Hematopoietic multipotent progenitor cell treated with erythropoietin and hydrocortisone succinate and interleukin-3 and kit ligand, for 15 days (in vitro differentiated cells): ENCODE results near the gene MS4A10.
"Not testable (repeated sequence)": the region's sequence is repeated elsewhere in the genome, so short reads cannot be mapped to it uniquely, and the experiment has no call there.

ENCODE experiments used
- DNase-seq: peaks from one replicate; pipeline ENCODE4 v3.0.0-alpha.2; 2015; ENCODE audit warnings: low spot score

Gene MS4A10

DNA sequence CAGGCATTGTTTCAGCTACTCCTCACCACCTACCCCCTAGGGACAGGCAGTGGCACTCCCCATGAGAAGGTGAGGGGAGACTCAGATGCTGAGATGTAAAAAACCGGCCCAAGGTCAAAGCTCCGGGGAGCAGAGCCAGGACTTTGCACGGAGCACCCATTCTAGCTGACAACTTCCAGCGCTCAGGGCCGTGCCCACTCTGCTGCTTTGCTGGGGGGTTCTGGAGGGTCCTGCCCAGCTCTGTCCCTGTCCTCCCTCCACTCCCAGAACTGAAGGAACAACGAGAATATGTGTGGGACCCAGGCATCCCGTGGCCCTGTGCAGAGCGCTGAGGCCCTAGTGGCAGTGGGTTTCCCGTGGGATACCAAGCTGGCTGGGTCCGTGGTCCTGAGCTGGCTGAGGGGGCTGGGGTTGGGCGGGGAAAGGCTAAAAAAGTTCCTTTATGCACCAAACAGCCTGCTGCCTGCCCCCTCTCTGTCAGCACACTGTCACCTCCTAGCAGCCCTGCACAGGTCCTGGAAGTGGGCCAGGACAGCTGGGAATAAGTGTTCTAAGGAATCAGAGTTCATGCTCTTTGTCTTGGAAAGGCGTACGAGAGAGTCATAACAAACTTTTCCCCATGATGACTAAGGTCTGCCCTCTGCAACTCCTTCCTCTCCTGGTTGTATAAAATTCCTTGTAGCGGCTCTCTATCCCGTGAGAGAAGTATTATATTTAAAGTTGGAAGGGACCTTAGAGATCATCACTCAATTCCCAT lies 1.9 kb downstream of the MS4A10 start:
- DNase-seq: no peak

DNA sequence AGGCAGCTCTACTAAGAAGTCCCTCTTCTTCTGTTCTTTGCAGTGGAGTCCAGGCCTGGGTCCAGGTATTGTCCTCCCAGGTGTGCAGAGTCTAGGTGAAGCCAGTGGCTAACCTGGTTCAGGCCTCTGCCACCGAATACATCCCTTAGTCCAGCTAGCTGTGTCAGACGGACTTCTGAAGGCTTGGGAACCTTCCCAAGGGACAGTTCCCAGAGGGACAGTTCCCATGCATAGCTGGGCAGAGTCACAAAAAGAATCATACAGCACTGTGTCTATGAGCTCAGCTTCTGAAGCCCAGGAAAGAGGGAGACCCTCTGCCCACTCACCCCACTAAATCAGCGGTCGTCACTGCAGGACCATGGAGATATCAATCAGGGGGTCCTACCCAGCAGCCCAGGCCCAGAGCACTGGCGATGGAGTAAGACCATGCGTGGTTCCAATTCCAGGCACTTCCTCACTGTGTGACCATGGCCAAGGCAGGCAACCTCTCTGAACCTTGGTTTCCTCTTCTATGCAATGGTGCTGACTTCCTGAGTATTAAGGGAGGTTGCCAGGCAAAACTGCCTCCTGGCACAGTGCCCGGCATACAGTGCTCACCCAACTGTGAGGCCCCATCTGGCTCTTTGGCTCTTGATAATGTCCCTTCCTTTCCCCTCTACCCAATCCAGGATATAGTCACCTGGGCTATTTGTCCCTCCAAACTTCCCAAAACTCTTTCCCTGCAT lies 3.4 kb downstream of the MS4A10 start:
- DNase-seq: no peak

DNA sequence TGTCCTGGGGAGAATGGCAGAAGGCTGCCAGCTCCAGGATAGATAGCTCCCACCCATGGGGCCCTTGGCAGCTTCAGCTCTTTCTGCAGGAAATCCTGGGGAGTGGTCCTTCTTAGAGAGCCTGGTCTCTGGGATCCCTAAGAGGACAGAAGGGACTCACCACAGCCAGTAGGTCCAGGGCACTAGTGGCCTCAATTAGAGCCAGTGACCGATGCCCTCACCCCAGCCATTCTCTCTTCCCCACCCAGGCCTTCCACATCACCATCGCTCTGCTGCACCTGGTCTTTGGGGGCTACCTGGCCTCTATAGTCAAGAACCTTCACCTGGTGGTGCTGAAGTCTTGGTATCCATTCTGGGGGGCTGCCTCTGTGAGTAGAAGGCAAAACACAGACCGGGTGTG lies 5.6 kb downstream of the MS4A10 start:
- DNase-seq: no peak

DNA sequence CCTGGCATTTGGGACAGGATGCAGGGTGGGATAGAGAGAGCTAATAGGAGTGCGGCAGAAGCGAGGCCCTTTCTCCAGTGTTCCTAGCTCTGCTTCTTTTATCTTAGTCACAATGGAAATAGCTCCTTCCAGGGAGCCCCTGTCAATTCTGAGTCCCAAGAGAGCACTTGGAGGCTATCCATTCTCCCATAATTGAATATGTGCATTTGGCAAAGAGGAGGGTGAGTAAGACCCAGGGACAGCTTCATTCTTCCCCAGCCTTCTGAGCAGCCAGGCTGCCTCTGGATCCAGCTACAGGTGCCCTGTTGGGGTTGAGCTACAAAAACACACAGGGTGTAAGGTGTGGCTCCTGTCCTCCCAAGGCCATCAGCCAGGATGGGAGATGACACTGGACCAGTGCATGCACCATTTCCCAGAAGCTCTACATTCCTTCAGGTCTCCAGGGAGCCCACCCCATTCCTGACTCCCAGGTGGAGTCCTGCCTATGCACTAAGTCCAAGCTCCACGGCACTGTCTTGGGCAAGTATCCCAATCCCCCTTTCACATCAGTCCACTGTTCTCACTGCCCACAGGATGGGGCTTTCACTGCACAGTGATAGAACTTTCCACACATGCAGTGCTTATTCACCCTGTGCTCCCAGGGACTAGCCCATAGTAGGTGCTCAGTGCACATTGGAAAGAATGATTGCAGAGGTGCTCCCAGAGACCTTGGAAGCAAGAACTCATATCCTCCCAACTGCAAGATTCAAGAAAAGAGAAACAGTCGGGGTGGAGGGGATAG lies 6.2 kb downstream of the MS4A10 start:
- no peak for DNase-seq

DNA sequence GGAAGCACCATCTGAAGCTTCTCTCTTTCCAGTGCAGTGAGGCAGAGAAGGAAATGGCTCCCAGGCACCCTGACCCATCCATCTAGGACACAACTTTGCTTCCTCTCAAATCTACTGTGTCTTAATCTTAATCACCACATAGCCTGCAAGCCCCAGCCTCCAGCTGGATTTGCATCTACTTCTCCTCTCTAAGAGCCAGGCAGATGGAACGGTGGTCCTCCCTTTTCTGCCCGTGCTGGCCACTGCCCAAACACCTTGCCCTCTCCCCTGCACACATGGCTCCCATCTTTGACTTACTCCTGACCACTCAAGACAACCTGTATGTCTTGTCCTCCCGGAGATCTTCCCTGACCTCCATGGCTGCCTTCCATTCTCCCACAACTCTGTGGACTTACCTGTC lies 7.4 kb downstream of the MS4A10 start:
- no peak for DNase-seq

DNA sequence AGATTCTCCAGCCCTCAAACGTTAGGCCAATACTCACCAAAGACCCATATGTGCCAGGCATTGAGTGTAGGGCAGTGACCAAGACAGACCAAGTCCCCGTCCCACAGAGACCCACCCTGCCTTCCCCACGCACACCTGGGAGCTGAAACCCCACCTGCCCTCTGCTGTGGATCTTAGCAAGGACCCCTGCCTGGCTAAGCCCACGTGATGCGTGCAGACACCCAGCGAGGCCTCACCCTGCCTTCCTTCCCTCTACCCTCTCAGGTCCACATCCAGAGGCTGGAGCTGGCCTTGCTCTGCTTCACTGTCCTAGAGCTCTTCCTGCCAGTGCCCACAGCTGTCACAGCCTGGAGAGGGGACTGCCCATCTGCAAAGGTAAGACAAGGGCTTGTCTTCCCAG lies 10.2 kb downstream of the MS4A10 start:
- no peak for DNase-seq

DNA sequence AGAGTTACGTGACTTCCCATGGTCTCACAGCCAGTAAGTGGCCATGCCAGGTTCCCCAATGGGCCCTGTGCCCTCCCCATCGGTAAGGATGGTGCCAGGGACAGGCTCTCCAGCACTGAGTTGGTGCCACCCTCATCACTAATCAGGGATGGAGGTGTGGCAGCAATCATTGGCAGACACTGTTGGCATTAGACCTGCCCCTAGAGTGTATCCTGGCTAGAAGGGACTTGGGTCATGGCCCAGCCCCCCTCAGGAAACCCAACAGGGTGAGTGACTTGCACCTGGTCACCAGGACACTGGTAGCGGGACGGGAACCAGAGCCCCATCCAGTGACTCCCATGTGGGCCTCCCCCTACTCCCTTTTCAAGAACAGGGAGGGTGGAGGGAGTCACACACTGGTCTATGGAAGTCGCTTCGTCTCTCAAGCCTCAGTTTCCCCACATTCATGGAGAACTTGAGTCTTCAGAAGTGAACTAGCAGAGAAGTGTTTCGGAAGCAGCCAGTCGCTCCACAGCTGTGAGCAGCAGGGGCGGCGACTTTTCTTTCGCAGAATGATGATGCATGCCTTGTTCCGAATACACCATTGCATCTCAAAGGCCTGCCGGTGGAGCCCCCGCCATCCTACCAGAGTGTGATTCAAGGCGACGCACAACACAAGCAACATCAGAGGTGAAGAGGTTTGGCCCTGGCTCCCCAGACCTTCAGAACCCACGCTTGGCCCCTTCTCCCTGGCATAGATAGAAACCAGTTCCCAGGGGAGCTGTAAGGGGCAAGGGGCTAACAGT lies 12.9 kb downstream of the MS4A10 start:
- no peak for DNase-seq

DNA sequence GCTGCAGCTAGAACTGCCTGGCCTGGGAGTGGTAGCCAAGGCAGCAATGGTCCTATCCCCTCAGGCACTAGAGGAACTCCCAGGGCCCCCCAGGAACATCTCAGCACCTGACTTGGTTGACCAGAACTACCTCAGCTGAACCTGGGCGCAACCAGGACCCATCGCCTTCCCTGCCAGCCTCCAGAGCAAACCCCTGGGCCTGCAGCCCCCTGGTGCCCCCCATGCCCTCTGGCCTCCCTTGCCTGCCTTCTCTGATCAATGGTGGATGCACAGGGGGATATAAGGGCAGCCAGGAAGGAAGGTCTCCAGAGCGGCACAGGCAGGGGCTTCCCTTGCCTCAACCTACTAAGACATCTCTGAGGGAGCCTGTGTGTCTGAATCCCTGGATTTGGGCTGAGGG lies 13.5 kb downstream of the MS4A10 start:
- no peak for DNase-seq

DNA sequence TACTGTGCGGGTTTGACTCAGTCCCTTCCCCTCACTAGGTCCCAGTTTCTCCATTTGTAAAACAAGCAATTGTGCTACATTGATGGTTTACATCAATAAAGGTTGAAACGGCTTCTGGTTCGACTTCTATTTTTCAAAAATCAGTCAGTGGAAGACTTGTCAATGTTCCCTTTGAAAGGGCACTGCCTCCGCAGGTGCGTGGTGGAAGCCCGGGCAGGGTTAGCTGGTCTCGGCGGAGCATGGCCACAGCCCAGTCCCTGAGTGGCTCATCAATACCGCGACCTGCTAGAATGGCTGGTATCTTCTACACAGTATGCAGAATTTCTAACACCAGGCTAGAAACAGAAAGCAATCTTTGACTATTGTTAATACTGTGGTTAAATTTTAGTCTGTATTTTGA lies 16.1 kb downstream of the MS4A10 start:
- DNase-seq: no peak

DNA sequence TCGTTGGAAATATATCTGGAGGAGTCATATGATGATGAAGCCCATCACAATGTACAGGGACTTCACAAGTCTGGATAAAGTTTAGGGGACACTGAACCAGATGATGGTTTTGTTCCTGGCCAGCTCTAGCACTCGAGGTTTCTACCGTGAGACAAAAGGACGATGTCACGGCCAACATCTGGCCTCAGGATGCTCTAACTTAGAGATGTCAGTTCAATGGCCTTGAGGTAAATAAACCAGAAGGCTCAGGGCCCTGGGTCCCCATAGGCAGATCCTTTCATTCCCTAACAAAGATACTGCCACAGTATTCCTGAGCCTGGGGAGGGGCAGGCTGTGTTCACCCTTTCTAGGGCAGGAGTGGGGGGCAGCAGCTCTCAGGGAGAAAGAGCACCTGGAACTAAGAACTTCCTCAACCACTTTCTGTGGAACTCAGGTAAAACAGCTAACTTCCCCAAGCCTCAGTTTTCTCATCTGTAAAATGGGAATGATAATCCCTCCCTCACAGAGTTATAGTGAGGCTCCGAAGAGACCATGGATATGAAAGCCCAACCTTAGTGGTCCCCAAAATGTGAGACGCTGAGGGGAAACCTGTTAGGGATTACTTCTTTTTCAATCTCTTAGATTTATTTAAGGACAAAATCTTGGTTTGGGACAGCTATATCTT lies 18.3 kb downstream of the MS4A10 start:
- no peak for DNase-seq

DNA sequence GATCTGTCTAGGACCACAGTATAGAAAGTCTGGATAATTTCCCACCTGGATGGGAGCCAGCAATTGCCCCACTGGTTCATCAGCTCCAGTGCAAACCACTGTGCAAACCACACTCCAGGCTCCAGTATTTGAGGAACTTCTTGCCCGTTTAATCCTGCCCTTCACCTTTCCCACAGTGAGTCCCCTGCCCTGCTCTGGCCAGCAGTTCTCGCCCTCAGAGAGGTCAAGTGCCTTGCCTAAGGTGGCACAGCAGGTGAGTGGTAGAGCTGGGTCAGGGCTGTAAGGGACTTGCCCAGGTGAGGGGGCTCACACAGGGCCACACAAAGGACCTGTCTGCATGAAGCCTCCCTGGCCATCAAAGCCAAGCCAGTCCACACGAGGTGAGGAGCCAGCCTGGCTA lies 24.1 kb downstream of the MS4A10 start:
- DNase-seq: no peak

DNA sequence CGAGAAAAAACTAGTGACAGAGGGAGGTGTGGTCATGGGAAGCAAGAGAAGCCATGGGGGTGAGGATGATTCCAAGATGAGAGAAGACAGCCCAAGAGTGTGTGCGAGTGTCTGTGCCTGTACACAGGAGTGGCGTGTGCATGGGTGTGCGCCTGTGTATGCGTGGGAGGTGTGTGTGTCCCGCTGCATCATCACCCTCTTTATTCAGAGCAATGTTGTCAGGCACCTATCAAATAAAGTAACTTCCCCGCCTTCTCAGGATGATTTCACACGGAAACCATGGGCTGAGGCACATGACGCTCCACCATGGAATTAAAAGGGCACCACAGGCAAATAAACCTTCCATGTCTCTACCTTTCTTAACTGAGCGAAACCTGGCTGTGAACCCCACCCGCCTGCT lies 24.6 kb downstream of the MS4A10 start:
- no peak for DNase-seq

DNA sequence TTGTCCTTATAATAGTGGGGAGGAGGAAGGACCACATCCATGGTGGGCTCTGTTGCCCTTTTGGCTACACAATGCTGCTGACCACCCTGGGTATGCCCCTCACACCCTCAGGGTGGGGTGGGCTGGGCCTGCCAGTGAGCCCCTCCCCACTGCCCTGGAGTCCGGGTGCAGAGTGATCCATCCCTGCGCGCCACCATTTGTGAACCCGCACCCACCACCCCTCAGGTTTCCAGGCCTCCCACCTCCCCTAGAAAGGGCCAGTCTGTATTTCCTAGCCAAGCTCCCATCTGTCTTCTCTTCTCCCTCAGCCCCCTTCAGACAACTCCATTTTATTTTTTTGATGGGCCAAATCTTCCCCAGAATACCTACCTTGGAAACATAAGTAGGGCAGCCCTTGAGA lies 25.0 kb downstream of the MS4A10 start:
- DNase-seq: no peak

DNA sequence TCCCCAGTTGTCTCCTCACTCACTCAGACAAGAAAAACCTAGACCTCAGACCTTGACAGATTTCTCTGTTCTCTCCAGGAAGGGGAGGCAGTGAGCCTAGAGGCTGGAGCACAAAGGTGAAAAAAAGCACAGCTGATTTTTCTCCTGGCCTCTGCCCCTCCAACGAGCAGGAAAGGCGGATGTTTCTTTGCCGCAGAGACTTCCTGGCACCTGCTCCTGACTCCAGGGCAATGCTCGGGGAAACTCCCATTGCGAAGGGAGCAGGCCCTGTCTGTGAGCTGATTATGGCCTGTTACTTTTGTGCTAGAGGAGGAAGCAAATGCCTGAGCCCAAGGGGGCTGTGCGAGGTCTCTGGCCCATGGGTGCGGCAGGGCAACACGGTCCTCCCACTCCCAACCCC lies 25.4 kb downstream of the MS4A10 start:
- no peak for DNase-seq

DNA sequence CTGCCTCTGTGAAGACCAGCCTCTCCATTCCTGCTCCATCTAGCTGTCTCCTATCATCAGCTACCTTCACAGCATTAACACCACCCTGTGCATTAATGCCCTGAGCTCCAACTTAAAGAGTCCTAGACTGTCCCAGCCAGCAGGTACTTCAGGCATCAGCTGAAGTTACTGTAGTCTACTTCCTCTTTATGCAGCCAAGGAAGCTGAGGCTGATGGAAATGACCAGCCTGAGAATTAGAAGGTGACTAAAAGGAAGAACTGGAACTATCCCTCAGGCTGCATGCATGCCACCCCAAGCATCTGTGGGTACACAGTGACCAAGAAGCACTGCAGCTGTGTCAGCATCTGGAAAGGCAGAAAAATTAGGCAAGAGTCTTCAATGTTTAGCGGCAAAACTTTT lies 28.2 kb downstream of the MS4A10 start:
- DNase-seq: no peak

DNA sequence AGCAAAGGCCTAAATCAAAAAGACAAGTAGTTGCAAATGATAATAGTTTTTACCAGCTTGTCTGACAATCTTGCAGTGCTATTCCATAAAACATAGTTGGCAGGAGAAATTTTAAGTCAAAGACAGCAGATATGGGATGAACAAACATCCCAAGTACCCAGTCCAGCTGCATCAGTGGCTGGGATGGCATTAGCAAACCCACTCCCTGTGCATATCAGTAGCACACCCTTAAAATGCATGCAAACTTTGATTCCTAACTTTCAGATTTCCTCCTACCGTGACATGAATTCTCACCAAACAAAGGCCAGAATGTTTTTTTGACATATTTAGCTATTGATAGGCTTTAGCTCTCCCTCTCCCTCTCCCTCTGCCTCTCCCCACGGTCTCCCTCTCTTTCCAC lies 29.0 kb downstream of the MS4A10 start:
- DNase-seq: no peak

DNA sequence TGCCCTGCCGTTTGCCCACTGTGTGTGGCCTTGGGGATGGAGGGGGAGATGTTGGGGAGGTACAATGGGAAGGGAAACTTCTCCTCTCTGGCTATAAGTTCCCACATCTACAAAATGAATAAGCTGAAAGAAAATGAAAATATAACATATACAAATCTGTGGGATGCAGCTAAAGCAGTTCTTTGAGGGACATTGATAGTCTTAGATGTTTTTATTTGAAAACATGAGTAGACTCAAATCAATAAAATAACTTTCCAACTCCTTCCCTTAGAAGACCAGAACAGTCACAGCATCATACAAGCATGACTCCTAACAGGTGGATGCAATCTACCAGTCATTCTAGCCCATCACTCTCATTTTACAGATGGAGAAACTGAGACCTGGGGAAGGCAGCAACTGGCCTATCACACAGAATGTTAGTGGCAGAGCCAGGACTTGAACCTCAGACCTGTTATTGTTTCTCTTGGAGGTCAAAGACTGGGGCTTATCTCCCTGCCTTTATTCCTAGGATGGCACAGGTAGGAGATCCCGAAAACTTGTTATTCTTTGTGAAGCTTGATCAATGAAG lies 31.5 kb downstream of the MS4A10 start:
- no peak for DNase-seq

DNA sequence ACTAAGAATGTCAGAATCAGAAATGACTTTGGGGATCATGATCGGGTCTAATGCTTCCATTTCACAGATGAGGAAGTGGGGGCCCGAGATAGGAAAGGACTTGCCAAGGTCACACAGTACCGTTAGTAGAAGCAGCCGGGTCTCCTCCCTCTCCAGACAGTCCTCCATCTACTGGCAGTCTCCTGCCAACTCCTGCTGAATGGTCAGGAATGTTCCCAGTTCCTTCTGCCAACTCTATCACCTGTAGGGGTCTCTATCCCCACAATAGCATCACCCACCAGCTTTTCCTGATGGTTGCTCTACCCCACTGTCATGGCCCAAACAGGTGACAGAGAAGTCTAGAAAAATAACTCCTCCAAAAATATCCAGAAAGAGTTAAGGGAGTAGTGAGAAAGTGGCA lies 32.9 kb downstream of the MS4A10 start:
- no peak for DNase-seq

DNA sequence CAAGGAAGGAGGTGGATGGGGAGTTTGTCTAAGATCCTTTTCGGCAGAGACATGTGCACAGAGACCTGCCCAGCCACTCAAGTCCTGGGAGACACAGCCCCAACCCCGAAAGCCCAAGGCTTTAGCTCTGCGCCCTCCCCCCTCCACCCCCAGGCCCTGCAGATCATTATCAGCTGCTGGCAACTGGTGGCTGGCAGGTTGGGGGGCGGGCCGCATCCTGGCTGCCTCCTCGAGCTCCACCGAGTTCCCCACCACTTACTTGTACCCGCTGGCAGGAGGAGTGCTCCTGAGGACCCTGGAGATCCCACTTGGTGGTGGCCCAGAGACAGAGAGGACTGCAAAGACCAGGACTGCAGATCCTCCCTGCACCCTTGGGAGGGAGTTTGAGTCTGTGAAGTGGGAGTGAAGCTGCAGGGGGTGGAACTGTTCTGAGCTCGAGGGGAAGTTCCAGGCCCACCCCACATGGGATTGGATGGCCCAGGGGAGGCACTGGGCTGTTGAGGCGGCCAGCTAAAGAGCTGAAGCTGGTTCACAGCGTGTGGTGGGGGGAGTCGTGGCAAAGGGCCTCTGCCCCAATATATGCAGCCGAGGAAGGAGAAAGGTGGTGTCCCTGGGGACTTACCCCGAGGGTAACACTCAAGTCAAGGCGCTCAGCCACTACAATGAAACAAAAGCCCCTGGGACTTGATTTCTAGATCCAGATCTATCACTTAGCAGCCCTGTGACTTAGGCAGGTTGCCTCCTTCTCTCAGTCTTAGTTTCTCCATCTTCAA lies 36.9 kb downstream of the MS4A10 start:
- no peak for DNase-seq

DNA sequence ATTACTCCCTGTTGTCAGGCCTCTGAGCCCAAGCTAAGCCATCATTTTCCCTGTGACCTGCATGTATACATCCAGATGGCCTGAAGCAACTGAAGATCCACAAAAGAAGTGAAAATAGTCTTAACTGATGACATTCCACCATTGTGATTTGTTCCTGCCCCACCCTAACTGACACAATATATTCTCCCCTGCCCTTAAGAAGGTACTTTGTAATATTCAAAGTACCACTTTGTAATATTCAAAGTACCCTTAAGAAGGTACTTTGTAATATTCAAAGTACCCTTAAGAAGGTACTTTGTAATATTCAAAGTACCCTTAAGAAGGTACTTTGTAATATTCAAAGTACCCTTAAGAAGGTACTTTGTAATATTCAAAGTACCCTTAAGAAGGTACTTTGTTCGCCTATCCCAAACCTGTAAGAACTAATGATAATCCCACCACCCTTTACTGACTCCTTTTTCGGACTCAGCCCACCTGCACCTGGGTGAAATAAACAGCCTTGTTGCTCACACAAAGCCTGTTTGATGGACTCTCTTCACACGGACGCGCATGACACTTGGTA lies 38.7 kb downstream of the MS4A10 start:
- not testable (repeated sequence) for DNase-seq
